ENCODE results near the gene NAP1L4.

Gene NAP1L4

DNA sequence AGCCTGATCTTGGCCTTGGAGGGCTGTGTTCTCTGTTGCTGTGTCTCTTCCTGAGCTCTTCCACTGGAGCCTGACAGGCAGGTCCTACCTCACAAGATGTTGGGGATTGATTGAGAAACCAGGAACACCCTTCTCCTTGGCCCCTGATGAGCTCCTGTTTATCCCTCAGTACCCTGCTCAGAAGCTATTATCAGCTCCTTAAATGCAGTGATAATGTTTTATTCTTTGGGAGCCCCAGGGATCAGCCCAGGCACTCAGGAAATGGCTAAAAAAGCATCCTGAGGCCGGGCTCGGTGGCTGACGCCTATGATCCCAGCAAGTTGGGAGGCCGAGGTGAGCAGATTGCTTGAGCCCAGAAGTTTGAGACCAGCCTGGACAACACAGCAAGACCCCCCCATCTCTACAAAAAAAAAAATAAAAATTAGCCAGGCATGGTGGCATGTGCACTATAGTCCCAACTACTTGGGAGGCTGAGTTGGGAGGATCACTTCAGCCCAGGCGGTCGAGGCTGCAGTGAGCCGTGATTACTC lies 58.0 kb downstream of the NAP1L4 start:
- no peak for DNase-seq

DNA sequence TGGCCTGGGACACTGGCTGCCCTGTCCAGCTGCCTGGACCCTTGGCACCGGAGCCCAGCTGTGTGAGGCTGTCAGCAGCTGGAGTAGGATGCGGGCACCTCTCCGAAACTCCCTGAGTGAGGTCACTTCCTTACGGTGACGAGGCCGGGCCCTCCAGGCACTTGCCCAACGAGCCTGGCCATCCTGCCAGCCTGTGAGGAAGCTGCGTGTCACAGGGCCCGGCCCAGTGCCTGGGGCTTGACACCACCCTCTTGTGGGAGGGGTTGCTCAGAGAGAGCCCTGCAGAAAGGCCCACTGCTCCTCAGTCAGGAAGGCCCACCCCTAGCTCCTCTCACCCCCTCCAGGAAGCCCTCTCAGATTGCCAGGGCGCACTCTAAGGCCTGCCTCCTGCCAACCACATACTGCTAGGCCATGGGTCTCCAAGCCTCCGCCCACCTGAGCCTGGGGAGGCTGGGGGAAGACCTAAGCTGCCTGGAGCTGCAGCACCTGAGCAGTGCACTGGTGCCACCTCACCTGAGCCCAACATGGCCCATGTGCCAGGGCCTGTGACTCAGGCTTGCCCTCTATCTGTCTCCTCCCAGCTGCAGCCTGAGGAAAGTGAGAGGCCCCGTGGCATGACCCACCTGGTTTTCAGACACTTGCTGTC lies 58.6 kb downstream of the NAP1L4 start:
- DNase-seq: no peak

DNA sequence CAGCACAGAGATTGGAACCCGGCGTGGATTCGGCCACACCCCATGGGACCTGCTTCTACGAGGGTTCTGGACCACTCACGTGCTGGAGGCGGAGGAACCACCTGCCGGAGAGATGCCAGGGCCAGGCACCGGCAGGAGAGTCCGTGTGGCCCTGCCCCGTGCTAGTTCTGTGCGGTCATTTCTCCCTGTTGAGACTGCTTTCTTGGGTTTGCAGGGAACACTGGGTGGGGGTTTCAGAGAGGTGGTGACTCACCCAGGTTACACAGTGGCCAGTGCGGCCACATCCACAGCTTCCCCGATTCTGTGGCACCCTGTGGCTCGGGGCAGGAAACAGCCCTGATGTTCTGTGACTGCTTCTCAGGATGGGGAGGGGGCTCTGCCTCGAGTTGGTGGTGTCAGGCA lies 59.3 kb downstream of the NAP1L4 start:
- DNase-seq: no peak

DNA sequence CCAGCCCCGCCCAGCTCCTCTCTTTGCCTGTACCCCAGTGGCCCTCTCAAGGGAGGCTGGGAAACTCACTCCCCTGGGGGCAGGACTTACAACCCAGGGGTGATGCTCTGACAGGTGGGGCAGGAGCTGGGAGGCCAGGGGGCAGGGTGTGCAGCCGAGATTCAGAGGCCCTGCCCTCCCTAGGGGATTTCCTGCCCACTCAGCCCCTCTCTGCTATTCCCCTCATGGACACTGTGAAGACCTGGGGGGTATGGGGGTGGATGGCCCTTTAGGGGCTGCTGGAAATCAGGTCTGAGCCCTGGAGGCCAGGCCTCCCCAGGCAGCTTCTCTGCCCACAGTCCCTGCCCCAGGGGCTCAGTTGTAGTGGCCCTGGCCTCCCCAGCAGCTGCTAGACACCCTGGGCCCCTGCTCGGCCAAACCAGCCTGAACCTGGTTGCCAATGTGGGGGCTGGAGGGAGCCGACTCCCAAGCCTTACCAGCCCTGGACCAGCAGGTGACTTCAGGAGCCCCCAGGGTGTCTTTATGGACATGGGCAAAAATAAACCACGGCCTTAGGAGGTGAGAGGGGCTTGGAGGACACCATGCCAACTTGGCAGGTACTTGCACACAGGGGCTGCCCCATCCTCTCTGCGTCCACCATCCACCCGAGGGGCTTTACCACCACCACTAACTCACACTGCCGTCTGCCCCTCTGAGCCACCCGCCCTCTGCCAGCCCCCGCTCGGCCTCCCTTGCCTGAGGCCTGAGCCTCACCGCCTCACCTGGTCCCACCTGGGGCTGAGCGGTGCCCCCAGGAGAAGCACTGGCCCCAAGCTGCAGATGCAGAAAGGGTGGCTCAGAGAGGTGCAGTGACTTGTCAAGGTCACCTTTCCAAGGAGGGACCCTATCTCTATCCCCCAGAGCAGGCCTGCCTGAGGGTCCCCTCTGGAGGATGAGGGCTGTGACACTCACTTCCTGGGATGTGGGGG lies 60.1 kb downstream of the NAP1L4 start:
- no peak for DNase-seq

DNA sequence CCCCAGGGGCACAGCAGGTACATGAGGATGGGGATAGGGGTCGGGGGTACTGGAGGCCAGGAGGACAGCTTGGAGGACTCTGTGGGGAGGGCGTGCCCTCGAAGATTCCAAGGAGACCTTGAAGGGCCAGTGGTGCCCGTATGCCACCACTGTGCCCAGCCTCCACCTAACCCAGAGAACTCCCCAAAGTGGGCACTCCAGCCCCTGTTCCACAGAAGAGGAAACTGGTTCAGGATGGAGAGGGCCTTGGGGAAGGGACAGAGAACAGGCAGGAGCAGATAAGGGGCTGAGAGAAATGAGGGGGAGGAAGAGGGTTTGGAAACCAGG lies 60.7 kb downstream of the NAP1L4 start:
- no peak for DNase-seq

DNA sequence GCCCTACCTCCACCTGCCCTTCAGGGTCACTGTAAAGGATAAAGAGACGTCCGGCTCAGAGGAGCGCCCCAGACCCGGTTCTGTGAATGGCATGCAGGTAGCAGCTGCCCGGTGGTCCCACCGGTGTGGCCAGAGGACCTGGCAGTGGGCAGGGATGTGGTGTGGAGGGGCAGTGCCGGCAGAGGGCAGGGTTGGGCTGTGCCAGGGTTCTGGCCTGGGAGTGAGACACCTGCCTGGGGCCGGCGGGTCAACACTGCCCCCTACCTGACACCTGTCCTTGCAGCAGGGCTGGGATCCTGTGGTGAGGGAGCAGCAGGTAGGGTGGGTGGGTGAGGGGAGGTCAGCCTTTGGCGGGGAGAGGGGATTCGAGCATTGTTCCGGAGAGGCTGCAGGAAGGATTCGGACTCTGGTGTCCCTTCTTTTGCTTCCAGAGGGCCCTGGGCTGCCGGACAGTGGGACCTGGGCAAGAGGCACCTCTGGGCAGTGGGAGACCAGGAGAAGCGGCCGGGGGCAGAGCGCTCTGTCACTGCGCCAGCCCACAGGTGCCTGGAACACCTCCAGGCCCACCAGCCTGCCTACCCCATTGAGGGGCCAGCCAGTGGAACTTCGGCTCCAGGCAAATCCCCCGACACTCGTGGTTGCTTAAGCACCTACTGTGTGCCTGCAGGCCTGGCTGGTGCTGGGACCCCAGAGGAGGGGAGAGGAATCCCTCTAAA lies 61.3 kb downstream of the NAP1L4 start:
- DNase-seq: no peak

DNA sequence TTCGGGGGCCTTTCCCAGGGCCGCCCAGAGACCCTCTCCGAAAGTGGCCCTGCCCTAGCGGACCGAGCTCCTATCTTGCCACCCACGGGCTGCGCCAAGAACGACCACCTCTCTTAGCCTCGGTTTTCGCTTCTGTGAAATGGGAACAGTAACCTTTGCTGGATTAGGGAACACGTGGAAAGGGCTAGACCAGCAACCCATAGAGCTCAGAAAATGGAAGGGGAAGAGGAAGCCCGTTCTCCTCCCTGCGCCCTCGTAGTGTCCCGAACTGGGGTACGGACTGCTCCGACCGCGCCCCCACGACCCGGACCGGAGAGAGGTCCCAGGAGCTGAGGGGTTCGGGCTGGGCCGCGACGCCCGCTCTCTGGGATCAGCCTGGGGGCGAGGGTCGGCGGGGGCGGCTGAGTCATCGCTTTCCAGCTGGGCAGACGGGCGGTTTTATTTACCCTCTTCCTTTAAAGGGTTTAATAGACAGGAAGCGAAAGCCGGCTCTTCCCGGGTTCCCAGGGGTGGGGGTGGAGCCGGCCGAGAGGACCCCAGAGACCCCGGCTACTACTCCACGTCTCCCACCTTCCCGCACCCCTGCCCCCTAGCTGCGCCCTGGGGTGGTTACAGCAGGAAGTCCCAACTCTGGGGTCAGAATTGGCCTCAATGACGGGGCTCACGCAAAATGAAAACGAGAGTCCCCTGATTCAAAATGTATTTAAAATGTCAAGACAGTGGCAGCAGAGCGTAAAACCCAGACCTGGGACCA lies 62.0 kb downstream of the NAP1L4 start:
- DNase-seq: no peak

DNA sequence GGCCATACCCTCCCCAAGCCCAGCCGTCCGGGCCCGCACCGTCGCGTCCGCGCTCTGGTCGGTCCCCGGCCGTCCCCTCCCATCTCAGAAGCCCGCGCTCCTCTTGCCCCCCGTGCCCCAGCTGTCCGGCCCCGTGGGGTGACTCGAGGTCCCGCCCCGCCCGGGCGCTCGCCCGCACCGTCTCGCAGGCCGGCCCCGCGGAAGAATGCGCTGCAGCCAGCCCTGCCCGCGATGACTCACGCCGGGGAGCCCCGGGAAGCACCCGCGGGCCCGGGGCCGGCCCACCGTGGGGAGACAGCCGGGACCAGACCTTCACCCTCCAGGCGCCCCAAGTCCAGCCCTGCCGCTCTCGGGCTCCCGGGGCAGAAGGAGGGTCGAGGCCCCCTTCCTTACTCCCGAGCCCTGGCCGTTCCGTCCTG lies 62.6 kb downstream of the NAP1L4 start:
- DNase-seq: no peak

DNA sequence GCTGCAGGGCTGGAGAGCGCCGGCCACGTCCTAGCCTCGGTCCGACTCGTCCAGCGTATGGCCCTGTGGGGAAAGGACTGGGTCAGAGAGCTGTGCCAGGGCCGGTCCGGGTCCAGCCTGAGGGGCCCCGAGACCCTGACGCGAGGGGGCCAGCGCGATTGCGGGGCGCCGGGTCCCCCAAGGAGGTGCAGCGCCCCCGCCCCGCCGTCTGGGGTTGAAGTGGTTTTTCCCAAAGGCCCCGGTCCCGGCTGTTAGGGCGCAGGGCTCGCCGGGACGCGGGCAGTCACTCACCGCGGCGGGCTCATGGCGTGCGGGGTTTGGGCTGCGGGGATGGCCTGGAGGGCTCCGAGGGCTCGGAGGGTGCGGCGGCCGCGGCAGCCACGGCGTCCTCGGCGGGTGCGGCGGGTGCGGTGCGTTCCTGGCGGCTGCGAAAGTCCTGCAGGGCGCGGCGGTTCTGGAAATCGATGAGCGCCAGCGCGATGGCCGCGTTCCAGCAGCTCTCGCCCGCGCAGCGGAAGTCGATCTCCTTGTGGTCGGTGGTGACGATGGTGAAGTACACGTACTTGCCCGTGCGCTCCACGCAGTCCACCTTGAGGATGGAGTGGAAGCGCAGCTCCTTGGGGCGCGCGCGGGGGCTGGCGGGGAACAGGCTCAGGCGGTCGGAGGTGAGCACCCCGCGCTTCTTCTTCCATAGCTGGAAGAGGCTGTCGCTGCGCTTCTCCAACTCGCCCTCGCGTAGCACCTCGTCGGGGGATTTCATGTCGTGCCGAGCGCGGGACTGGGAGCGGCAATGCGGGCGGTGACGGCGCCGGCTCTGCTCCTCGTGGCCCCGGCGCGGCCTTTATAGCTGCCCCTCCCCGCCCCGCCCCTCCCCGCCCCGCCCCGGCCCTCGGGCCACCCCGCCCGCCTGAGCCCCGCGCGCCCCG lies 63.3 kb downstream of the NAP1L4 start, which contains the start of gene PHLDA2:
Gene PHLDA2, minus strand, starts transcription at position 816 of the 926 bp plus-strand sequence. Its CDS starts 56 bp downstream, at position 760.
- DNase-seq: peak; percentile 36

DNA sequence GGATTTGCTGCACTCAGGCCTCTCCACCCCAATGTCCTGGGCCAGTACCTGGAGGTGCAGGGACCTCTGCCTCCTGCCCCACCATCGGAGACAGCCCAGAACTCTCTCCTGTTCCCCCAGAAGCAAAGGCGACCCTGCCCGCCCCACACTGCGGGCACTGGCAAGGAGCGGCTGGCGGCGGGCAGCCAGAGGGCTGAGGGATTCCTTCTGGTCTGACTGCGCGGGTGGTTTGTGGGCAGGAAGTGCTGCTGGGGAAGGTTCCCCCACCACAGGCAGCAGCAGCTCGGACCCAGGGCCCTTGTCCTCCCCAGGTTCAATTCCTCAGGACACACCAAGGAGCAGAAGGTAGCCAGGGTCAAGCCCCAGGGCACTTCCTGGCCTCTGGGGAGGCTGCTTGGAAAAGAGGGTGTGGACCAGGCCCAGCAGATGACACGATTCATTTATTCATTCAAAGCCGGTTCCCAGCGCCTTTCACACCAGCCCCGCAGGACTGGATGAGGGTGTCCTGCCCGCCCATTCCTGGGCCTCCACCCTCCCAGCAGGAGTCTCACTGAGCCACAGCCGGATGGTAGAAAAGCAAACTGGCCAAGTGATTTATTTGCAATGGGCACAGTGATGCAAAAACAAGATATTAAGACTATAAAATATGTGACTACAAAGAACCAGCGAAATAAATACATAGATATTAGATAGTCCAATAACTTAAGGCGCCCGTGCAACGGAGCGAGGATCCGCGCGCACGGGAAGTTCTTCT lies 64.1 kb downstream of the NAP1L4 start:
- no peak for DNase-seq

DNA sequence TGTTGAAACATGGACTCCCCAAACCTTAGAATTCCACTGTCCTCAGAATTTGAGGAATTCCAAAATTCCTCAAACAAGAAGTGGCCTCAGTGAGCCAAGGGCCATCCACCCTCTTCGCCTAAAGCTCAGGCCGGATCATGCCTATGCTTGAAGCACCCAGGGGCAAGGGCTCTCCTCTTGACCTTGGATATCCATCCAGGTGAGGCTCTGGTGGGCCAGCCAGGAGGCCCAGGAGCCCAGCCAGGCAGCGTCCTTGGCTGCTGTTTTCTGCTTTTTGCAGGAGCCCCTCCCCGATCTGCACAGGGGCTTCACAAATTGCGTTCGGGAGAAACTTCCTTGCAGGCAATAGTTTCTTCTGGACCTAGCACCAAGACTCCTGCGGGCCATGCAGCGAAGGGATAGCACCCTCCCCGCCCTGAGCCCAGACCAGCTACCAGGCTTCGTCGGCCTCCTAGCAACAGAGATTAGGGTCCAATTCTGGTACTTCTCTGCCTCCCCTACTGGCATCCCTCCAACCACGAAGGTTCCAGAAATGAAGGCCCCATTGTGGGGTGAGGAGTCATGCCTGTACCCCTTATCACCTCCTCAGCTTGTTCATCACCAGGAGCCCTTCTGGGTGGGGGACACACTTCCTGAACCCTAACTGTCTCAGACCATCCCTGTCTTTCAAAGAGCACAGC lies 64.9 kb downstream of the NAP1L4 start:
- DNase-seq: no peak

DNA sequence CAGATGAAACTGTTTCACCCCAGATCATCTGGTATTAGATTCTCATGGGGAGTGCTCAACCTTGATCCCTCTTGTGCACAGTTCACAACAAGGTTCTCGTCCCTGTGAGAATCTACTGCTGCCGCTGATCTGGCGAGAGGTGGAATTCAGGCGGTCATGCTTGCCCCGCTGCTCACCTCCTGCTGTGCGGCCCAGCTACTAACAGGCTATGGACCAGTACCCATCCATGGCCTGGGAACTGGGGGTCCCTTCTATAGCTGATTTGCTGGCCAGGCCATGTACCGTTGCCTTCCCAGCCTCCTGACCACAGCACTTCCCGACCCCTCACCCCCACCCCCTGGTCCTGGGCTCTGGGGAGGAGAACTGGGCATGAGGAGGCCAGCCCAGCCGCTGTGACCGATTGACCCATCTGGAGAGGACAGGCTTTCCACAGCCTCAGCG lies 65.5 kb downstream of the NAP1L4 start:
- no peak for DNase-seq

DNA sequence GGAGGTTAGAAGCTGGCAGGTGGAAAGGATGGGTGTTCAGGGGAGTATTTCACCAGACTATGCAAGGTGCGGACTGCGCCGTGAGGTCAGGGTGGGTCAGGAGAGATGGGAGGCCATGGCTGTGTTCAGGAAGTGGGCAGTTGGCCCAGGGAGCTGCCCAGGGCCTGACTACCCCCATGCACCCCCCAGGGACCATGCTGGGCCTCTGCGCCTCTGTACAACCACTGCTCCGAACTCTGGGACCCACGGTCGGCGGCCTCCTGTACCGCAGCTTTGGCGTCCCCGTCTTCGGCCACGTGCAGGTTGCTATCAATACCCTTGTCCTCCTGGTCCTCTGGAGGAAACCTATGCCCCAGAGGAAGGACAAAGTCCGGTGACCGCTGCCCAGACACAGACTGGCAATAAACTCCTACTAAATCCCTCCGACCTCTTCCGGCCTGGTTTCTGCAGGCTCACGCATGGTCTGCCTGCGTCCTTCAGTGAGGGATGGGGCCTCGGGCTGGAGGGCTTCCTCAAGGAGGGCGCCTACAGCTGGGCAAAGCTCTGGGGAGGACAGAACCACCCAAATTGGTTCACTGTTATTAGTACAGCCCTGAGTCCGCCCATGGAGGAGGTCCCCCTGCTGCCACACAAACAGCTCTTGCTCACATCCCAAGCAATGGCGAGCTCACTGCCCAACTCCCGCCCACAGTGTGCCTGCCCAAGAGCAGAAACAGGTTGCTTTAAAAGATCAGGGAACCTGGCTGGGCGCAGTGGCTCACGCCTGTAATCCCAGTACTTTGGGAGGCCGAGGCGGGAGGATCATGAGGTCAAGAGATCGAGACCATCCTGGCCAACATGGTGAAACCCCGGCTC lies 67.1 kb downstream of the NAP1L4 start:
- no peak for DNase-seq

DNA sequence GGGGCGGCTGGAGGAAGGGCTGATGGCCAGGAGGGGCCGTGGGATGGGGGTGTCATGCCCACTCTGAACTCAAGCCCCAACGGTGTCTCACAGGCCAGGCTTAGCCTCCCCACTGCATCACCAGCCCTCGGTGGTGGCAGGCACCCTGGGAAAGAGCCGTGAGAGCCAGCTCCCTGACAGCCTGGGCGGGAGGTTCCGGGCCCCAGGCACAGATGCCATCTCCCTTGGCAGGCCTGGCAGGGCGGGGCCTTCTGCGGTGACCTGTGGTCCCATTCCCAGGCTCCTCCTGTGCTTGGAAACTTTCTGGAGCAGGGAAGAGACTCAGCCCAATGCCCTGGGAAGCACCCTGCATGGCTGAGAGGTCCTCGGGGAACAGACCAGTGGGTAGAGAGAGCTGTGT lies 67.7 kb downstream of the NAP1L4 start:
- no peak for DNase-seq

DNA sequence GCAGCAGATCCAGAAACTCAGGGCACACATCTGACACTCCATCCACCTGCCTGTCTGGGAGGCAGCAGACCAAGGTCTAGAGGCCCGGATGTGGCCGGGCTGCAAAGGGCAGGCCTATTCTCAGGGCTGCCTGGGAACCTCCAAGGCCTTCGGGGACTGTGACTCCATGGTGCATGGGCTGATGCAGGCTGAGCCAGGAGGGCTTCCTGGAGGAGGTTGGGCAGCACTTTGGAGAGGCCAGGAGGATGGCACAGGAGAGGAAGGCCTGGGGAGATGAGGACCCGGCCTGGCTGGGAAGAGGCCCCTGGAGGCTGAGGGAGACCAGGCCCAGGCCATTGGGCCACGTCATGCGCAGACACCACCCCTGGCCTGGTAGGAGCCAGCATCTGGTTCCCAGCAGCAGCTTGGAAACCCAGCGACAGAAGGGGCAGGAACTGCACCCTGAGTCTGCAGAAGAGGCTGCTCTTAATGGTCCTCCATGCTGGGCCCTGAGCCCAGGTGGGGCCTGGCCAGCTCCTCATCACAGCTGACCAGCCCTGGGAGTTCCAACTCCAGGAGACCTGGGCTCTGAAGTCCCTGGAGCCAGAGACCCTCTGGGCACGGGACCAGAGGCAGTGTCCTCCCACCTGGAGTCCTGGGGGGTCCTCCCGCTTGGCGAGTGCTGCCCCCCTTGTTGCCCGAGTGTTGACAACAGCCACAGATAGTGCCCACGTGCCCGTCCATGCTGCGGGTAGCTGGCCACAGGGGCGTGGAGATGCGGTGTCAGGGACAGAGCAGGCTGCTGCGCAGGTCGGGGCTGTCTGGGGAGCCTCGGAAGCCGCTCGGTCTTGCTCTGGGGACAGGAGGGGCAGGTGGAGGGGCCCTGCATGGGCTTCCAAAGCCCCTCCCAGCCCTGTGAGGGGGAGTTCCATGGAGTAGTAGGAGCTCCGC lies 68.4 kb downstream of the NAP1L4 start:
- no peak for DNase-seq

DNA sequence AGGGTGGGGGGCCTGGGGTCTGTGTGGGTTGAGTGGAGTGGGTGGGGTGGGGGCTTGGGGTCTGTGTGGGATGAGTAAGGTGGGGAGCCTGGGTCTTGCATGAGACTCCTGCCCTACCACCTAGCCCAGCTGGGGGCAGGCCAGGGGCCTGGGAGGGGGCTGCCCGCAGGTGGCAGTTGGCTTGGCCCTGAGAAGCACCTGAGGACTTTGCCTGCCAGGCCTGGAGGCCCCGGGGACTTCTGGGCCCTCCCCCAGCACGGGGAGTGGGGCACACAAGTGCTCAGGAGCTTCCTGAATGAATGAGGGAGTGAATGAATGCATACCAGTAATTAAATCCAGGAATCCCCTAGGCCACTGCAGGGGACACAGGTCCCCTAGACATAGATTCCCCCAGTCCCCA lies 69.5 kb downstream of the NAP1L4 start:
- DNase-seq: no peak

DNA sequence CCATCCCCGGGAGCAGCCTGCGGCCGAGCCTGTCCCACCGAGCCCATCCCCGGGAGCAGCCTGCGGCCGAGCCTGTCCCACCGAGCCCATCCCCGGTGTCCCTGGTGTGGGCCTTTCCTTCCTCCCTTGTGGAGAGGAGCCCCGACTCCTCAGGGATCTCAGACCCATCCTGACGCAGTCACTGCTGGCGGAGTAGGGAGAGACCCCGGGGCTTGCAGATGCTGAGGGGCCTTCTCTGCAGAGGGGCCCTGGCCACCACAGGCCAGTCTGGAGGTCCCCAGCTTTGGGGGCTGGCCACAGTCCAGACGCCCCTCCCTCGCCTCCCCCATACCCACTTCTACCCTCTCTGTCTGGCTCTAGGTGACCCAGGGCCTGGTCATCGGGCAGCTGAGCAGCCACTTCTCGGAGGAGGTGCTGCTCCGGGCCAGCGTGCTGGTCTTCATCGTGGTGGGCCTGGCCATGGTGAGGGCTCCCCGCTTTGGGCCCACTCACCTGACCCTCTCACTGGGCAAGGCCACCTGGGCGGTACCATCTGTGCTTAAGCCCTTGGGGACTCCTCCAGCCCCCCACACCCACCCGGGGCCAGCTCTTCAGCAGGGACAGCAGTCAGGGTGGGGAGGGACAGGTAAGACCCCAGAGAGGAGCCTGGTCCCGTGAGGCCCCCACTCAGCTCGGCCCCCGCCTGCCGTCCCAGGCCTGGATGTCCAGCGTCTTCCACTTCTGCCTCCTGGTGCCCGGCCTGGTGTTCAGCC lies 70.2 kb downstream of the NAP1L4 start:
- no peak for DNase-seq

Data from effector CD8-positive, alpha-beta T cell (primary cell).